ENCODE measurements around the gene SORL1.

Gene SORL1

GRCh38 chr11:121544956-121545355, 92.8 kb downstream of the SORL1 start:
- H3K4me3 ChIP-seq (ENCODE audit: low read depth, low read length), result no peak overlapping the region
- DNase-seq (ENCODE audit: low read depth), result peak; percentile 44
- TF ChIP-seq CTCF (IDR thresholded peaks at IDR 0.05; ENCODE audit: low read depth, low read length) (no peak), MAX (IDR thresholded peaks at IDR 0.05; ENCODE audit: low read depth, low read length) (no peak), MYC (IDR thresholded peaks at IDR 0.05; ENCODE audit: low read depth, low read length) (no peak), POLR2A (IDR thresholded peaks at IDR 0.05; ENCODE audit: extremely low read depth, insufficient read length) (no peak)

- H3K4me3 ChIP-seq (ENCODE audit: low read depth, low read length), result no peak overlapping the region
- DNase-seq (ENCODE audit: low read depth), result no peak
- no peak for TF ChIP-seq MYC (IDR thresholded peaks at IDR 0.05; ENCODE audit: low read depth, low read length)
- no peak for TF ChIP-seq CTCF (IDR thresholded peaks at IDR 0.05; ENCODE audit: low read depth, low read length)
- TF ChIP-seq MAX (IDR thresholded peaks at IDR 0.05; ENCODE audit: low read depth, low read length), result no peak
- TF ChIP-seq POLR2A (IDR thresholded peaks at IDR 0.05; ENCODE audit: extremely low read depth, insufficient read length), result no peak
Observed at GRCh38 chr11:121547574-121547973, 95.5 kb downstream of the SORL1 start.

- TF ChIP-seq MYC (IDR thresholded peaks at IDR 0.05; ENCODE audit: low read depth, low read length), result no peak
- TF ChIP-seq CTCF (IDR thresholded peaks at IDR 0.05; ENCODE audit: low read depth, low read length), result no peak
- no peak for TF ChIP-seq MAX (IDR thresholded peaks at IDR 0.05; ENCODE audit: low read depth, low read length)
- no peak for TF ChIP-seq POLR2A (IDR thresholded peaks at IDR 0.05; ENCODE audit: extremely low read depth, insufficient read length)
- DNase-seq (ENCODE audit: low read depth), result no peak
- H3K4me3 ChIP-seq (ENCODE audit: low read depth, low read length), result no peak overlapping the region
Observed at GRCh38 chr11:121550247-121551030, 98.3 kb downstream of the SORL1 start.

- H3K4me3 ChIP-seq (ENCODE audit: low read depth, low read length), result no peak overlapping the region
- TF ChIP-seq CTCF (IDR thresholded peaks at IDR 0.05; ENCODE audit: low read depth, low read length), result no peak
- TF ChIP-seq MAX (IDR thresholded peaks at IDR 0.05; ENCODE audit: low read depth, low read length), result no peak
- no peak for TF ChIP-seq MYC (IDR thresholded peaks at IDR 0.05; ENCODE audit: low read depth, low read length)
- TF ChIP-seq POLR2A (IDR thresholded peaks at IDR 0.05; ENCODE audit: extremely low read depth, insufficient read length), result no peak
- no peak for DNase-seq (ENCODE audit: low read depth)
Observed at GRCh38 chr11:121551463-121551862, 99.3 kb downstream of the SORL1 start.

- TF ChIP-seq MAX (IDR thresholded peaks at IDR 0.05; ENCODE audit: low read depth, low read length), result no peak
- TF ChIP-seq CTCF (IDR thresholded peaks at IDR 0.05; ENCODE audit: low read depth, low read length), result no peak
- TF ChIP-seq MYC (IDR thresholded peaks at IDR 0.05; ENCODE audit: low read depth, low read length), result no peak
- TF ChIP-seq POLR2A (IDR thresholded peaks at IDR 0.05; ENCODE audit: extremely low read depth, insufficient read length), result no peak
- DNase-seq (ENCODE audit: low read depth), result no peak
- no peak overlapping the region for H3K4me3 ChIP-seq (ENCODE audit: low read depth, low read length)
Observed at GRCh38 chr11:121552154-121552553, 100.0 kb downstream of the SORL1 start.
